GM19238 (cell line): Measurements from ENCODE around the gene TRIP13.

Experiments used
- DNase-seq: peaks from one replicate; pipeline ENCODE4 v3.0.0; 2011; ENCODE audit warnings: low spot score; ENCODE audit not compliant: insufficient read length

The TRIP13 gene

GRCh38 chr5:854966-855743 is 37.5 kb upstream of the TRIP13 start:
- DNase-seq, result no peak

- DNase-seq, result no peak
Measured at GRCh38 chr5:855771-856530, 36.7 kb upstream of the TRIP13 start.

GRCh38 chr5:856531-857425 is 35.9 kb upstream of the TRIP13 start:
- no peak for DNase-seq

GRCh38 chr5:858726-859125 is 34.0 kb upstream of the TRIP13 start:
- no peak for DNase-seq

- no peak for DNase-seq
Measured at GRCh38 chr5:859391-859790, 33.3 kb upstream of the TRIP13 start.

- DNase-seq, result no peak
Measured at GRCh38 chr5:859798-860296, 32.8 kb upstream of the TRIP13 start.

- DNase-seq, result no peak
Measured at GRCh38 chr5:860506-861150, 32.1 kb upstream of the TRIP13 start.

- DNase-seq, result no peak
Measured at GRCh38 chr5:861442-862366, 31.0 kb upstream of the TRIP13 start.

- no peak for DNase-seq
Measured at GRCh38 chr5:862367-863243, 30.1 kb upstream of the TRIP13 start.

- no peak for DNase-seq
Measured at GRCh38 chr5:863244-863805, 29.4 kb upstream of the TRIP13 start.

- DNase-seq, result no peak
Measured at GRCh38 chr5:864492-865167, 28.1 kb upstream of the TRIP13 start.

GRCh38 chr5:865168-865521 is 27.5 kb upstream of the TRIP13 start:
- no peak for DNase-seq

GRCh38 chr5:865771-866170 is 26.9 kb upstream of the TRIP13 start:
- DNase-seq, result no peak

GRCh38 chr5:867300-867870 is 25.3 kb upstream of the TRIP13 start:
- no peak for DNase-seq

- DNase-seq, result no peak
Measured at GRCh38 chr5:868428-869135, 24.1 kb upstream of the TRIP13 start.

GRCh38 chr5:870956-871355 is 21.7 kb upstream of the TRIP13 start:
- DNase-seq, result no peak

GRCh38 chr5:871596-872298 is 20.9 kb upstream of the TRIP13 start:
- no peak for DNase-seq
